Smooth muscle cell of the brain vasculature (primary cell): Measurements from ENCODE around the gene FDX2.
A peak's percentile ranks its signal among the peaks of the same experiment; 100 is the strongest.
"Not testable (repeated sequence)": the region's sequence is repeated elsewhere in the genome, so short reads cannot be mapped to it uniquely, and the experiment has no call there.

ENCODE experiments used
- DNase-seq: peaks from one replicate; pipeline ENCODE4 v3.0.0-alpha.2; 2012; ENCODE audit warnings: low read depth, low spot score

FDX2 gene

GRCh38 chr19:10315335-10316214, at the start of gene FDX2:
Gene FDX2 (minus strand): TSS chr19:10316015. CDS start chr19:10315996, 19 bp downstream.
- DNase-seq, result peak; percentile 55

- DNase-seq, result no peak
Observed at GRCh38 chr19:10365518-10365917, 49.7 kb upstream of the FDX2 start.

GRCh38 chr19:10364644-10365043, 48.8 kb upstream of the FDX2 start:
- DNase-seq, result no peak

GRCh38 chr19:10363789-10364281, 48.0 kb upstream of the FDX2 start:
- DNase-seq, result no peak

GRCh38 chr19:10362259-10362658, 46.4 kb upstream of the FDX2 start:
- no peak for DNase-seq

GRCh38 chr19:10361569-10362011, 45.8 kb upstream of the FDX2 start:
- DNase-seq, result no peak

GRCh38 chr19:10356431-10356830, 40.6 kb upstream of the FDX2 start:
- DNase-seq, result no peak

- DNase-seq, result no peak
Observed at GRCh38 chr19:10353793-10354391, 38.1 kb upstream of the FDX2 start.

- no peak for DNase-seq
Observed at GRCh38 chr19:10352764-10353671, 37.2 kb upstream of the FDX2 start.

GRCh38 chr19:10346509-10346908, 30.7 kb upstream of the FDX2 start:
- no peak for DNase-seq

- DNase-seq, result no peak
Observed at GRCh38 chr19:10344780-10345179, 29.0 kb upstream of the FDX2 start.

- no peak for DNase-seq
Observed at GRCh38 chr19:10343495-10343894, 27.7 kb upstream of the FDX2 start.

- no peak for DNase-seq
Observed at GRCh38 chr19:10339977-10340376, 24.2 kb upstream of the FDX2 start.

- no peak for DNase-seq
Observed at GRCh38 chr19:10339380-10339960, 23.7 kb upstream of the FDX2 start, which contains the start of gene ICAM3. Gene ICAM3 (minus strand): TSS chr19:10339624. CDS start chr19:10339614, 10 bp downstream.

- no peak for DNase-seq
Observed at GRCh38 chr19:10338940-10339339, 23.1 kb upstream of the FDX2 start.

- DNase-seq, result not testable (repeated sequence)
Observed at GRCh38 chr19:10336725-10337124, 20.9 kb upstream of the FDX2 start.

GRCh38 chr19:10335352-10335985, 19.7 kb upstream of the FDX2 start:
- DNase-seq, result no peak

- DNase-seq, result peak; percentile 75
Observed at GRCh38 chr19:10334588-10335351, 19.0 kb upstream of the FDX2 start.

- no peak for DNase-seq
Observed at GRCh38 chr19:10333758-10334587, 18.2 kb upstream of the FDX2 start.
